DND-41 (cell line): ENCODE results near the gene TXNIP.

ENCODE experiments used
- ATAC-seq: fragments of 200-7000 bp; cut with Tn5 transposase; 3 replicates; pipeline ENCODE4 v1.9.1; 2021; ENCODE audit warnings: low read depth; ENCODE audit not compliant: insufficient read depth
- DNase-seq: peaks from one replicate; pipeline ENCODE4 v3.0.0-alpha.2; 2020
- H2AFZ ChIP-seq: 2 replicates; pipeline ENCODE4 v1.6.0; 2012; ENCODE audit warnings: low read depth, low read length
- H3K27ac ChIP-seq: 2 replicates; pipeline ENCODE4 v1.5.1; 2012; ENCODE audit warnings: low read length, inconsistent platforms
- H3K27me3 ChIP-seq: fragments of 200-600 bp; sonication (generic); 2 replicates; pipeline ENCODE4 v1.6.0; 2012; ENCODE audit warnings: low read length, mild to moderate bottlenecking, inconsistent platforms; ENCODE audit not compliant: insufficient read depth, poor library complexity
- H3K36me3 ChIP-seq: 2 replicates; pipeline ENCODE4 v1.5.1; 2012; ENCODE audit warnings: low read length, inconsistent platforms; ENCODE audit not compliant: insufficient read depth
- H3K4me1 ChIP-seq: 2 replicates; pipeline ENCODE4 v1.5.1; 2012; ENCODE audit warnings: mild to moderate bottlenecking, low read length; ENCODE audit not compliant: insufficient read depth
- H3K4me2 ChIP-seq: 2 replicates; pipeline ENCODE4 v1.6.0; 2012; ENCODE audit warnings: mild to moderate bottlenecking, moderate library complexity, low read length, inconsistent platforms; ENCODE audit not compliant: insufficient read depth
- H3K4me3 ChIP-seq, 2 experiments: fragments of 200-600 bp in 1 of 2; shearing (Covaris generic) in 1 of 2; 2 replicates each; pipeline ENCODE4 v1.5.1; 2012 to 2016; ENCODE audit warnings: inconsistent platforms in 2 of 2, low read length in 2 of 2, mild to moderate bottlenecking in 2 of 2, low read depth in 1 of 2, moderate library complexity in 1 of 2
- H3K79me2 ChIP-seq: 2 replicates; pipeline ENCODE4 v1.6.0; 2012; ENCODE audit warnings: low read length, inconsistent platforms; ENCODE audit not compliant: insufficient read depth
- H3K9ac ChIP-seq: 2 replicates; pipeline ENCODE4 v1.6.0; 2012; ENCODE audit warnings: low read depth, mild to moderate bottlenecking, inconsistent platforms, low read length, moderate library complexity
- H3K9me3 ChIP-seq: 2 replicates; pipeline ENCODE4 v1.5.1; 2012; ENCODE audit warnings: low read length, moderate library complexity, mild to moderate bottlenecking, inconsistent platforms; ENCODE audit not compliant: insufficient read depth, severe bottlenecking
- H4K20me1 ChIP-seq: 2 replicates; pipeline ENCODE4 v1.6.0; 2012; ENCODE audit warnings: low read length; ENCODE audit not compliant: insufficient read depth
- EZH2 ChIP-seq: IDR thresholded peaks from 3 replicates; pipeline ENCODE4 v1.6.1; 2012; ENCODE audit warnings: borderline replicate concordance, low read depth, mild to moderate bottlenecking, moderate library complexity, low read length, inconsistent platforms; ENCODE audit not compliant: severe bottlenecking
- TF ChIP-seq, protein P1 (sequence below): IDR thresholded peaks from 2 replicates; pipeline ENCODE4 v1.5.1; 2012; ENCODE audit warnings: borderline replicate concordance, low read length, moderate library complexity, mild to moderate bottlenecking; ENCODE audit not compliant: poor library complexity, severe bottlenecking; ENCODE audit errors: extremely low read depth

TXNIP gene

DNA sequence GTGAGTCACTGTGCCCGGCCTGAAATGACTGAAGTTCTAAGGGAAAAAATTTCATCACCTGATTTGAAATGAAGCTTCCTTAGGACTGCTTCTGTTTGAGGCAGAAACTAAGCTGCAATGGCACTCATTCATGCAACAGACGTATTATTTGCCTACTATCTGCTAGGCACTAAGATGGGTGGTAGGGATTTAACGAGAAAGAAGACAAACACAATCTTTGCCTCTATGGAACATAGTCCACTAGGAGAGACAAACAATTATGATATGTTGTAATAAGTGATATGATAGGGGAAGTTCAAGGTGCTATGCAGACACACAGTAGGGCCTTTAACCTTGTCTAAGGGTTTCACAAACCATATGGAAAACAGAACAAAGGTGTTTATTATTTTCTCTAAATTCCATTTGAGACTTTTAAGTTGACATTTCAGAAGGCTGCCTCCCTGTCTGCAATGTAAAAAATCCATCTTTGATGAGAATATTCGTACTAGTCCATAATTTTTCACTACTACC, 49.8 kb downstream of the TXNIP start:
- Histone ChIP-seq H3K36me3 (peaks cover 53% of the 10 kb centered on the region), H3K4me3 (no peak overlapping the region), H3K4me1 (peaks cover 3% of the 10 kb centered on the region; the same call in 1 of the 2 replicates), H3K9me3 (no peaks in the 10 kb centered on the region), H3K27ac (no peak overlapping the region), H4K20me1 (no peaks in the 10 kb centered on the region; the same call in 1 of the 2 replicates), H3K79me2 (peaks cover 22% of the 10 kb centered on the region), H3K4me2 (no peak overlapping the region), H3K9ac (no peak overlapping the region), H3K27me3 (no peaks in the 10 kb centered on the region), H2AFZ (no peak overlapping the region)
- TF ChIP-seq, protein P1, sequence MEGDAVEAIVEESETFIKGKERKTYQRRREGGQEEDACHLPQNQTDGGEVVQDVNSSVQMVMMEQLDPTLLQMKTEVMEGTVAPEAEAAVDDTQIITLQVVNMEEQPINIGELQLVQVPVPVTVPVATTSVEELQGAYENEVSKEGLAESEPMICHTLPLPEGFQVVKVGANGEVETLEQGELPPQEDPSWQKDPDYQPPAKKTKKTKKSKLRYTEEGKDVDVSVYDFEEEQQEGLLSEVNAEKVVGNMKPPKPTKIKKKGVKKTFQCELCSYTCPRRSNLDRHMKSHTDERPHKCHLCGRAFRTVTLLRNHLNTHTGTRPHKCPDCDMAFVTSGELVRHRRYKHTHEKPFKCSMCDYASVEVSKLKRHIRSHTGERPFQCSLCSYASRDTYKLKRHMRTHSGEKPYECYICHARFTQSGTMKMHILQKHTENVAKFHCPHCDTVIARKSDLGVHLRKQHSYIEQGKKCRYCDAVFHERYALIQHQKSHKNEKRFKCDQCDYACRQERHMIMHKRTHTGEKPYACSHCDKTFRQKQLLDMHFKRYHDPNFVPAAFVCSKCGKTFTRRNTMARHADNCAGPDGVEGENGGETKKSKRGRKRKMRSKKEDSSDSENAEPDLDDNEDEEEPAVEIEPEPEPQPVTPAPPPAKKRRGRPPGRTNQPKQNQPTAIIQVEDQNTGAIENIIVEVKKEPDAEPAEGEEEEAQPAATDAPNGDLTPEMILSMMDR = no peak
- TF ChIP-seq EZH2 = no peak
- DNase-seq = no peak
- ATAC-seq = no peak

DNA sequence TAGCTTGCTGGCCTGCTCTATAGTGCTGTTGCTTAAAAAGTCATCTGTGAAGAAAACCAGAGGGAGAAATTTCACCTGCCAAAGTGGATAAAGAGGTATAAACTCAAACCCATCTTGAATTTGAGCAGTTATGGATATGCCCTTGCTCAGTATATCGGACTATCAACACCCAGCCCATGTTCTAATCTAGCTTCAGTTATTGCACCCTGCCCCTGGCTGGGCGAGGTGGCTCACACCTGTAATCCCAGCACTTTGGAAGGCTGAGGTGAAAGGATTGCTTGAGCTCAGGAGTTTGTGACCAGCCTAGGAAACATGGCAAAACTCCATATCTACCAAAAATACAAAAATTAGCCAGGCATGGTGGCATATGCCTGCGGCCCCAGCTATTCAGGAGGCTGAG, 51.8 kb downstream of the TXNIP start:
- Histone ChIP-seq H3K9me3 (no peaks in the 10 kb centered on the region), H3K4me1 (no peaks in the 10 kb centered on the region), H3K27ac (no peak overlapping the region), H4K20me1 (no peaks in the 10 kb centered on the region; the same call in 1 of the 2 replicates), H3K79me2 (peaks cover 10% of the 10 kb centered on the region; the same call in 1 of the 2 replicates), H3K36me3 (peaks cover 56% of the 10 kb centered on the region), H3K4me3 (no peak overlapping the region), H3K4me2 (no peak overlapping the region), H2AFZ (no peak overlapping the region), H3K9ac (no peak overlapping the region), H3K27me3 (no peaks in the 10 kb centered on the region)
- TF ChIP-seq, protein P1 = no peak
- TF ChIP-seq EZH2 = no peak
- ATAC-seq (no peak), DNase-seq (no peak)

DNA sequence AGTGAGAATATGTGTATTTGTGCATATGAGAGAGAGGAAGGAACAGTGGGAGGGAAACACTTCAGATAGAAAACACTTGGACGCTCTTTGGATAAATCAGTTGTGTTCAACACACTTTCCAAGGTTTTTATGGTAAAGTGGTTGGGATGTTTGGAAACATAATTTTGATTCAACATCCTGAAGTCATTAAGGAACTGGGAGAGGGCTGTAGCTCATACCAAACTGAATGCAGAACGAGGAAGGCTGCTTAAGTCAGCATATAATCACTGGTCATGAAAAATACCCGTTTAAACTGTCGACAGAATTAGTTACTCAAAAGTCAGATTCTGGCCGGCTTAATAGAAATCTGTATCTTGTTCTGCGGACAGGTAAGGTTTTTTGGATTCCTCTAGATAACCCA, 53.5 kb downstream of the TXNIP start:
- TF ChIP-seq EZH2 = no peak
- TF ChIP-seq, protein P1 = no peak
- ATAC-seq (no peak), DNase-seq (no peak)
- Histone ChIP-seq H3K9ac (no peak overlapping the region), H3K27me3 (no peaks in the 10 kb centered on the region), H3K36me3 (peaks cover 55% of the 10 kb centered on the region), H3K4me2 (no peak overlapping the region), H3K4me1 (no peaks in the 10 kb centered on the region), H2AFZ (no peak overlapping the region), H3K4me3 (no peak overlapping the region), H3K79me2 (peaks cover 5% of the 10 kb centered on the region; the same call in 1 of the 2 replicates), H4K20me1 (no peaks in the 10 kb centered on the region), H3K27ac (no peak overlapping the region), H3K9me3 (no peaks in the 10 kb centered on the region)
